Endothelial cell (in vitro differentiated cells): ENCODE results near the gene MYO1E. TPM values are rescaled to one million over a fixed set of nuclear protein-coding genes. Genes with fewer than 3 reads are reported as not detected.

ENCODE experiments used
- DNase-seq: peaks from one replicate; pipeline ENCODE4 v3.0.0; 2021; ENCODE audit warnings: low spot score
- H3K27ac Mint-ChIP-seq: one replicate; pipeline ENCODE4 v1.8.0; 2021; ENCODE audit warnings: mixed read lengths, inconsistent platforms; ENCODE audit not compliant: unreplicated experiment
- H3K27me3 Mint-ChIP-seq: one replicate; pipeline ENCODE4 v1.8.0; 2021; ENCODE audit warnings: mild to moderate bottlenecking, moderate library complexity, mixed read lengths, inconsistent platforms; ENCODE audit not compliant: unreplicated experiment
- H3K36me3 Mint-ChIP-seq: one replicate; pipeline ENCODE4 v1.8.0; 2021; ENCODE audit warnings: mild to moderate bottlenecking, low read depth, mixed read lengths, inconsistent platforms; ENCODE audit not compliant: unreplicated experiment
- H3K4me1 Mint-ChIP-seq: one replicate; pipeline ENCODE4 v1.8.0; 2021; ENCODE audit warnings: mild to moderate bottlenecking, mixed read lengths, inconsistent platforms; ENCODE audit not compliant: unreplicated experiment
- H3K4me3 Mint-ChIP-seq: one replicate; pipeline ENCODE4 v1.8.0; 2021; ENCODE audit warnings: mild to moderate bottlenecking, mixed read lengths, inconsistent platforms; ENCODE audit not compliant: unreplicated experiment
- H3K9me3 Mint-ChIP-seq: one replicate; pipeline ENCODE4 v1.8.0; 2021; ENCODE audit warnings: mixed read lengths, inconsistent platforms; ENCODE audit not compliant: unreplicated experiment
- CTCF ChIP-seq: fragments of 200-600 bp; sonication (generic); IDR thresholded peaks from one replicate; pipeline ENCODE4 v1.5.0; 2021; ENCODE audit warnings: antibody characterized with exemption; ENCODE audit not compliant: unreplicated experiment
- total RNA-seq: library from RNA; stranded (reverse); fragmentation: NEBNext Ultra II Directional; extraction: Animal tissue kit (Norgen Biotek cat#: 25700); gene quantifications from one replicate; pipeline ENCODE4 v1.2.1, GENCODE V29; 2021; ENCODE audit not compliant: unreplicated experiment

The MYO1E gene
- total RNA-seq, 1 donor from 2014 or later = 146 TPM

GRCh38 chr15:59242649-59243048, 130.0 kb downstream of the MYO1E start:
- no peak for DNase-seq
- Mint-ChIP-seq H3K27me3 (peaks cover 4% of the 10 kb centered on the region), H3K9me3 (no peaks in the 10 kb centered on the region), H3K27ac (no peak overlapping the region), H3K36me3 (peaks cover 5% of the 10 kb centered on the region), H3K4me1 (no peaks in the 10 kb centered on the region), H3K4me3 (no peak overlapping the region)
- no peak for TF ChIP-seq CTCF

- H3K27me3 Mint-ChIP-seq = peaks cover 3% of the 10 kb centered on the region
- H3K27ac Mint-ChIP-seq = no peak overlapping the region
- no peaks in the 10 kb centered on the region for H3K9me3 Mint-ChIP-seq
- no peaks in the 10 kb centered on the region for H3K4me1 Mint-ChIP-seq
- H3K36me3 Mint-ChIP-seq = peaks cover 10% of the 10 kb centered on the region
- TF ChIP-seq CTCF = no peak
- no peak overlapping the region for H3K4me3 Mint-ChIP-seq
- no peak for DNase-seq
Observed at GRCh38 chr15:59240036-59240435, 132.6 kb downstream of the MYO1E start.

- Mint-ChIP-seq H3K4me1 (peaks cover under 1% of the 10 kb centered on the region), H3K36me3 (peaks cover 10% of the 10 kb centered on the region), H3K27me3 (no peaks in the 10 kb centered on the region), H3K4me3 (no peak overlapping the region), H3K9me3 (no peaks in the 10 kb centered on the region), H3K27ac (no peak overlapping the region)
- DNase-seq = no peak
- TF ChIP-seq CTCF = no peak
Observed at GRCh38 chr15:59237924-59238331, 134.7 kb downstream of the MYO1E start.

GRCh38 chr15:59237119-59237855, 135.4 kb downstream of the MYO1E start:
- H3K4me3 Mint-ChIP-seq = no peak overlapping the region
- H3K4me1 Mint-ChIP-seq = peaks cover 7% of the 10 kb centered on the region
- H3K27ac Mint-ChIP-seq = no peak overlapping the region
- TF ChIP-seq CTCF = no peak
- H3K9me3 Mint-ChIP-seq = no peaks in the 10 kb centered on the region
- no peaks in the 10 kb centered on the region for H3K27me3 Mint-ChIP-seq
- H3K36me3 Mint-ChIP-seq = peaks cover 8% of the 10 kb centered on the region
- no peak for DNase-seq

GRCh38 chr15:59236394-59236793, 136.3 kb downstream of the MYO1E start:
- no peaks in the 10 kb centered on the region for H3K9me3 Mint-ChIP-seq
- TF ChIP-seq CTCF = no peak
- no peaks in the 10 kb centered on the region for H3K27me3 Mint-ChIP-seq
- H3K36me3 Mint-ChIP-seq = peaks cover 7% of the 10 kb centered on the region
- no peak overlapping the region for H3K27ac Mint-ChIP-seq
- peaks cover 9% of the 10 kb centered on the region for H3K4me1 Mint-ChIP-seq
- no peak for DNase-seq
- H3K4me3 Mint-ChIP-seq = no peak overlapping the region
